ENCODE measurements around the gene CACTIN. TPM values are rescaled to one million over a fixed set of nuclear protein-coding genes. Genes with fewer than 3 reads are reported as not detected.

The CACTIN gene
- total RNA-seq, 1 donor from 2014 or later = 43.9 TPM

DNA sequence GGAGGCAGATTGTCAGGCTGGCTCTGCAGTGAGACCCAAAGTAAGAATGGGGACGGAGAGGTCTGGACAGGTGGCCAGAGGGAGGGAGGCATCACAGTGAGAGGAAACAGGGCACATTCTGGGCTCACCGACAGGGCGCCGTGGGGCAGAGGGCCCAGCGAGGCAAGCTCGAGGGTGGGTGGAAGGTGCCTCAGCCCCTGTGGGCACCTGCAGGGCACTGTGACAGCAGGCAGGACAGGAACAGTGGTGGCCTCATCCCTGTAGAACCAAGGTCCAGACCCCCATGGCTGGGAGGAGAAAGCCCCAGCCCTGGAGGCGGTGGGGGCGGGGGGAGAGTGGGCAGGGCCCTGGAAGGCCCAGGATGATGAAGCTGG lies 46.0 kb upstream of the CACTIN start:
- no peak overlapping the region for H3K4me3 Mint-ChIP-seq (ENCODE audit: low read depth)
- TF ChIP-seq, protein P1, sequence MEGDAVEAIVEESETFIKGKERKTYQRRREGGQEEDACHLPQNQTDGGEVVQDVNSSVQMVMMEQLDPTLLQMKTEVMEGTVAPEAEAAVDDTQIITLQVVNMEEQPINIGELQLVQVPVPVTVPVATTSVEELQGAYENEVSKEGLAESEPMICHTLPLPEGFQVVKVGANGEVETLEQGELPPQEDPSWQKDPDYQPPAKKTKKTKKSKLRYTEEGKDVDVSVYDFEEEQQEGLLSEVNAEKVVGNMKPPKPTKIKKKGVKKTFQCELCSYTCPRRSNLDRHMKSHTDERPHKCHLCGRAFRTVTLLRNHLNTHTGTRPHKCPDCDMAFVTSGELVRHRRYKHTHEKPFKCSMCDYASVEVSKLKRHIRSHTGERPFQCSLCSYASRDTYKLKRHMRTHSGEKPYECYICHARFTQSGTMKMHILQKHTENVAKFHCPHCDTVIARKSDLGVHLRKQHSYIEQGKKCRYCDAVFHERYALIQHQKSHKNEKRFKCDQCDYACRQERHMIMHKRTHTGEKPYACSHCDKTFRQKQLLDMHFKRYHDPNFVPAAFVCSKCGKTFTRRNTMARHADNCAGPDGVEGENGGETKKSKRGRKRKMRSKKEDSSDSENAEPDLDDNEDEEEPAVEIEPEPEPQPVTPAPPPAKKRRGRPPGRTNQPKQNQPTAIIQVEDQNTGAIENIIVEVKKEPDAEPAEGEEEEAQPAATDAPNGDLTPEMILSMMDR (IDR thresholded peaks at IDR 0.05; ENCODE audit: unreplicated experiment) = no peak
- no peaks in the 10 kb centered on the region for H3K9me3 Mint-ChIP-seq (ENCODE audit: low read depth)
- peaks cover 3% of the 10 kb centered on the region for H3K36me3 Mint-ChIP-seq (ENCODE audit: insufficient read depth)
- peak overlapping the region; percentile 78 for H3K27ac Mint-ChIP-seq
- no peak for DNase-seq (ENCODE audit: low spot score, unreplicated experiment)
- no peaks in the 10 kb centered on the region for H3K27me3 Mint-ChIP-seq
- peaks cover 2% of the 10 kb centered on the region for H3K4me1 Mint-ChIP-seq (ENCODE audit: low read depth)

DNA sequence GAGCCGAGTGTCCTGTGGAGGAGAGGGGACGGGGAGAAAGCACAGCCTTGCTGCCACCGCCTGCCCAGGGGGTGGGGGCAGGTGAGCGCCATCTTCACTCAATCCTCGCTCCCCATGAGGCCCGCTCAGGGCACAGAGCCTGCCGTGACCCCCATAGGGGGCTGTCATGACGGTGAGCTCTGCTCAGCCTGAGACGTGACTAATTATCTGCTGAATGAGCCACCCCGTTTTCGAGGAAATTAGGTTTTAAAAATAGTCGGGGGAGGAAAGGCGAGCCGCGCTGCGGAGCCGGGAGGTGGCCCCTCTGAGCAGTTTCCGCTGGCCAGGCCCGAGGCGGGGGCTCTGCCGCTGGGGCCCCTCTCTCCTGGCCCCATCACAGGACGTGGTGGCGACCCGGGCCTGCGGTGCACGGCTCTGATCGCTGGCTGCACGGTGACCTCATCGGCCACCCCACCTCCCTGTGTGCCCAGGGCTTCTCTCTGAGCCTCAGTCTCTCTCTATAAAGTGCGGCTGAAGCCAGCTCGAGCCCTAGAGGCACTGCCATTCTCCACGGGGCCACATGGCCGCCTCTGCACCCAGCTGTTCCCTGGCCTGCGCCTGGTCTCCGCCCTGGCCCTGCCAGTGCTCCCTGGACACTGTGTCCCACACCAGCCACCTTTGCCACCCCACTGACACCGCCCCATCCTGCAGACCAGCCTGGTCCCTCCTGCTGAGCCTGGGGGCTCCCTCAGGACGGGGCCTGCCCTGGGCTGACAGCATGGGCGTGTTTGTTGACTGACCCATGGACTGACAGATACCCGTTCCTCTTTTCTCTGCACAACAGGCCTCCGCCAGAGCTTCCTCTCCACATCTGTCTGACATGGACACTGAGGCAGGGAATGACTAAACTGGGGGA lies 45.3 kb upstream of the CACTIN start:
- no peak overlapping the region for H3K4me3 Mint-ChIP-seq (ENCODE audit: low read depth)
- H3K27ac Mint-ChIP-seq = peak overlapping the region; percentile 78
- DNase-seq (ENCODE audit: low spot score, unreplicated experiment) = no peak
- TF ChIP-seq, protein P1 (IDR thresholded peaks at IDR 0.05; ENCODE audit: unreplicated experiment) = no peak
- H3K9me3 Mint-ChIP-seq (ENCODE audit: low read depth) = no peaks in the 10 kb centered on the region
- H3K36me3 Mint-ChIP-seq (ENCODE audit: insufficient read depth) = peaks cover 3% of the 10 kb centered on the region
- no peaks in the 10 kb centered on the region for H3K27me3 Mint-ChIP-seq
- peaks cover 2% of the 10 kb centered on the region for H3K4me1 Mint-ChIP-seq (ENCODE audit: low read depth)

DNA sequence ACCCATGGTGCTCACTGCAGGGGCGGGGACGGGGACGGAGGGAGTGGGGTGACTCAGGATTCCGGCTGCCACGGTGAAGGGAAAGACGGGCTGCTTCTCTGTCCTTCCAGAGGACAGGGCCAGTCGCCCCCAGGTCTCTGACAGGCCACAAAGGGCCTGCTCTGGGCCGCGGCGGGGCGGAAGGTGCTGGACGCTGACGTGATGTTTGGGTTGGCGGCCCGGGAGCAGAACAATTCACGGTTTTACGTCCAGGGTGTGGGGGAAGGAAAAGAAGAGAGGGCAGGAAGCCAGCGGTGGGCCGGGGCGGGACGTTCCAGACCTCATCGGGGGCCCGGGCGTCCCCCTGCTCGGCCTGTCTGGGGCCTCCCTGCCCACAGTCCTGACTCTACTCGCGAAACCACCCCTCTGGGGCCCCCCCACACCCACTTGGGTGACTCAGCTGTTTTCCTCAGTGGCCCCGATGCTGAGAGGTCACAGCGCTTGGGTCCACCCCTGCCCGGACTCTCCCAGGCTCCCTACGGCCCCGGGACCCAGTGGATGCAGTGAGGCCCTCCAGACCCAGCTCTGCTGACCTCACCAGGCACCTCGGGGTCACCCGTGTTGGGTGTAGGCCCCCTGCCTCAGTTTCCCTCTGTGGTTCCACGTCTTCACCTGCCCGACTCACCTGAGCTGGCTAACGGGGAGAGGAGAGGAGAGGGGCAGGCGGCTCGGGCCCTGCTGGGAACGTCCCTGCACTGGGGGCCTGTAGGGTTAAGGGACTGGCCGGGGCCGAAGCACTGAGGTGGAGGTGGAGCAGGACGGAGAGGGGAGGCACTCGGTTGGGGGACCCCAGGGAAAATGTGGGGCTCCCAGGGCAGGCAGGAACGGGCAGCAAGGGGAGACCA lies 44.4 kb upstream of the CACTIN start:
- no peak for DNase-seq (ENCODE audit: low spot score, unreplicated experiment)
- Mint-ChIP-seq H3K9me3 (ENCODE audit: low read depth) (no peaks in the 10 kb centered on the region), H3K27me3 (no peaks in the 10 kb centered on the region), H3K36me3 (ENCODE audit: insufficient read depth) (peaks cover 5% of the 10 kb centered on the region), H3K4me3 (ENCODE audit: low read depth) (no peak overlapping the region), H3K27ac (no peak overlapping the region), H3K4me1 (ENCODE audit: low read depth) (peaks cover 2% of the 10 kb centered on the region)
- TF ChIP-seq, protein P1 (IDR thresholded peaks at IDR 0.05; ENCODE audit: unreplicated experiment) = no peak

DNA sequence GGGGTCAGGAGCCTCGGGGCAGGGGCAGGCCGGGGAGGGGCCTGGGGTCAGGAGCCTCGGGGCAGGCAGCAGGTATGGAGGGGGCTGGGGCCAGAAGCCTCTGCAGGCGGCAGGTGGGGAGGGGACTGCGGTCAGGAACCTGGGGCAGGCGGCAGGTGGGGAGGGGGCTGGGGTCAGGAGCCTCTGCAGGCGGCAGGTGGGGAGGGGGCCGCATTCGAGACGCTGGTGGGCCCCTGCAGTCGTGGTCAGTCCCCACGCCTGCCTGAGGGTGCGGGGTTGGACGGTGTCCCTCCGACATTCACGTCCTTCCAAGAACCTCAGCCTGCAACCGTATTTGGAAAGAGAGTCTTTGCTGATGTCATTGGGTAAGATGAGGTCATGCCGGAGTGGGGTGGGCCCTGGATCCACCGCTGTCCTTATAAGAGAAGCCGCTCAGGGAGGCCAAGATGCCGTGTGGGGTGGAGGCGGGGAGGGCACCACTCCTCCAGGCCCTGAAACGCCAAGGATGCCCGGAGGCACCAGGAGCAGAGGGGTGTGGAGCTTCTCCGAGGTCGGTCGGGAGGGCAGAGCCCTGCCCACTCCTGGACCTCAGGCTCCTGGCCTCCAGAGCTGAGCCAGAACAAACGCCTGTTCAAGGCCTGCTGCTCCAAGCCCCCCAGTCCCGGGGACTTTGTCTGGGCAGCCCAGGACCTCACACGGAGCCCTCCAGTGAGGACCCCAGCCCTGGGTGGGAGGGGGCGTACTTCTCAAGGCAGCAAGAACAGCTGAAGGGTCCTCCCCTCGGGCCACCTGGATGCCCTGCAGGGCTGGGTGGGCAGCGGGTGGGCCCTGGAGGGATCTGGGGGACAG lies 43.6 kb upstream of the CACTIN start:
- H3K36me3 Mint-ChIP-seq (ENCODE audit: insufficient read depth) = peaks cover 5% of the 10 kb centered on the region
- peak overlapping the region; percentile 41 for H3K27ac Mint-ChIP-seq
- no peak for DNase-seq (ENCODE audit: low spot score, unreplicated experiment)
- H3K4me3 Mint-ChIP-seq (ENCODE audit: low read depth) = no peak overlapping the region
- TF ChIP-seq, protein P1 (IDR thresholded peaks at IDR 0.05; ENCODE audit: unreplicated experiment) = no peak
- H3K27me3 Mint-ChIP-seq = no peaks in the 10 kb centered on the region
- H3K9me3 Mint-ChIP-seq (ENCODE audit: low read depth) = no peaks in the 10 kb centered on the region
- H3K4me1 Mint-ChIP-seq (ENCODE audit: low read depth) = peaks cover 2% of the 10 kb centered on the region

Data from progenitor cell of endocrine pancreas (in vitro differentiated cells).